ENCODE measurements around the gene PNLDC1. TPM values are rescaled to one million over a fixed set of nuclear protein-coding genes. Genes with fewer than 3 reads are reported as not detected.

The PNLDC1 gene
- total RNA-seq, 4 donors from 2014 or later: 0.37 TPM; not detected in 3

DNA sequence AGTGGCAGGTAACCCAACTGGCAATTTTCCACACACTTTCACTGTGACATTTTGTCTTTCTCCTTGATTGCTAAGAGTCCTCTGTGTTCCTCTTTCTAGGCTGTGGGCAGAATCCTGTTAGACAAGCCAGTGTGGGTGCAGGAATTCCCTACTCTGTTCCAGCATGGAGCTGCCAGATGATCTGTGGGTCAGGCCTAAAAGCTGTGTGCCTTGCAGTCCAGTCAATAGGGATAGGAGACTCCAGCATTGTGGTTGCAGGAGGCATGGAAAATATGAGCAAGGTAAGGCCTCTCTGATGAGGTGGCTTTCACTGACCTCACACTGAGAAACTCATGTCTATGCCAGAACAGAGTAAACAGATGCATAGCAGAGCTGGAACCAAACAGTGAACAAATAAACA lies 33.2 kb upstream of the PNLDC1 start:
- ATAC-seq (ENCODE audit: low FRiP score) (no peak), DNase-seq (ENCODE audit: low spot score) (no peak)
- no peak for TF ChIP-seq CTCF (IDR thresholded peaks at IDR 0.05)

- TF ChIP-seq CTCF (IDR thresholded peaks at IDR 0.05): no peak
- ATAC-seq (ENCODE audit: low FRiP score) (no peak), DNase-seq (ENCODE audit: low spot score) (no peak)
Observed at GRCh38 chr6:159769470-159769869, 30.6 kb upstream of the PNLDC1 start.

DNA sequence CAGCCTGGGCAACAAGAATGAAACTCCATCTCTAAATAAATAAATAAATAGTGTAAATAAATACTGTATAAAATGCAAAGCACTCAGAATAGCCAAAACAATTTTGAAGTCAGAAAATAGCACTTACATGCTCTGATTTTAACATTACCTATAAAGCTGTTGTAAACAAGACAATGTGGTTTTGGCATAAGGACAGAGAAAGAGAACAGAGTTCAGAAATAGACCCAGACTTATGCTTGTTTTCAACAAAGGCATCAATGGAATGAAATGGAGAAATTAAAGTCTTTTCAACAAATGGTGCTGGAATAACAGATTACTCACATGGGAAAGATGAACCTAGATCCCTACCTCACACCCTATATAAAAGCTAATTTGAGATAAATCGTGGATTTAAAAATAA lies 27.9 kb upstream of the PNLDC1 start:
- DNase-seq (ENCODE audit: low spot score): no peak
- no peak for ATAC-seq (ENCODE audit: low FRiP score)
- no peak for TF ChIP-seq CTCF (IDR thresholded peaks at IDR 0.05)

DNA sequence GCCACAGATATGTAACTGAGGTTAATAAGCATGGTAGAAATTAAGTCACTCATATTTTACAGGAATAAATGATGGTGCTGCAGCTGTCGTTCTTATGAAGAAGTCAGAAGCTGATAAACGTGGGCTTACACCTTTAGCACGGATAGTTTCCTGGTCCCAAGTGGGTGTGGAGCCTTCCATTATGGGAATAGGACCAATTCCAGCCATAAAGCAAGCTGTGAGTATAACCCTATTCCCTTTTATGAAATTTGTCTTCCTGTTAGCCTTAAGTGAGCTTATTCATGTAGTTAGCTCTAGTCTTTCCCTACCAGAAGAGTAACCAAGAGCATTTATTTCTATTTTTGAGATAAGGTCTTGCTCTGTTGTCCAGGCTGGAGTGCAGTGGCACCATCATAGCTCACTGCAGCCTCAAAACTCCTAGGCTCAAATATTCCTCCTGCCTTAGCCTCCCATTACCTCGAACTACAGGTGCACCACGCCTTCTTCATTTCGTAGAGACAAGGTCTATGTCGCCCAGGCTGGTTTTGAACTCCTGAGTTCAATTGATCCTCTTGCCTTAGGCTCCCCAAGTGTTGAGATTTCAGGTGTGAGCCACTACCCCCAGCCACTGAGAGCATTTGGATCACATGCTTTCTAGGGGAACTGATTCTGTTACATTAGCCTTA lies 22.7 kb upstream of the PNLDC1 start:
- ATAC-seq (ENCODE audit: low FRiP score): no peak
- DNase-seq (ENCODE audit: low spot score): no peak

GRCh38 chr6:159778131-159778530 lies 21.9 kb upstream of the PNLDC1 start:
- no peak for TF ChIP-seq CTCF (IDR thresholded peaks at IDR 0.05)
- no peak for DNase-seq (ENCODE audit: low spot score)
- ATAC-seq (ENCODE audit: low FRiP score): no peak

More for the DNA sequence above, 22.7 kb upstream of the PNLDC1 start:
- TF ChIP-seq CTCF (IDR thresholded peaks at IDR 0.05): no peak

DNA sequence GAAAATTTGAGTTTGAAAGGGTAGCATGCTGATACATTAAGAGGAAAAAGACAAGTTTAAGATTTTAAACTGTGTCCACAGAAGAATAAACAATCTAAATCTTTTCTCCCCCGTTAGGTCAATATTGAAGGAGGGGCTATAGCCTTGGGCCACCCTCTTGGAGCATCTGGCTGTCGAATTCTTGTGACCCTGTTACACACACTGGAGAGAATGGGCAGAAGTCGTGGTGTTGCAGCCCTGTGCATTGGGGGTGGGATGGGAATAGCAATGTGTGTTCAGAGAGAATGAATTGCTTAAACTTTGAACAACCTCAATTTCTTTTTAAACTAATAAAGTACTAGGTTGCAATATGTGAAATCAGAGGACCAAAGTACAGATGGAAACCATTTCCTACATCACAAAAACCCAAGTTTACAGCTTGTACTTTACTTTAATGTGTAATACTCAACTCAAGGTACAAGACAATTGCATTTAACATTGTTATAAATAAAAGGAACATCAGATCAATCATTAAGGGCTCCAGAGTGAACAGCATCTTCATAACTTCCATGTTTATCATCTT lies 21.5 kb upstream of the PNLDC1 start:
- DNase-seq (ENCODE audit: low spot score): no peak
- no peak for TF ChIP-seq CTCF (IDR thresholded peaks at IDR 0.05)
- no peak for ATAC-seq (ENCODE audit: low FRiP score)

GRCh38 chr6:159788276-159788675 lies 11.8 kb upstream of the PNLDC1 start:
- no peak for ATAC-seq (ENCODE audit: low FRiP score)
- no peak for TF ChIP-seq CTCF (IDR thresholded peaks at IDR 0.05)
- DNase-seq (ENCODE audit: low spot score): no peak

All from omental fat pad (tissue), 4 donors.